ENCODE data around the gene AGBL1. TPM values are rescaled to one million over a fixed set of nuclear protein-coding genes. Genes with fewer than 3 reads are reported as not detected.

Gene AGBL1
- total RNA-seq, 1 donor from 2014 or later: not detected

GRCh38 chr15:86677278-86677677 lies 597.6 kb downstream of the AGBL1 start:
- DNase-seq (ENCODE audit: extremely low spot score, unreplicated experiment): no peak
- no peaks in the 10 kb centered on the region for H3K27me3 Mint-ChIP-seq (ENCODE audit: unreplicated experiment)
- no peaks in the 10 kb centered on the region for H3K36me3 Mint-ChIP-seq (ENCODE audit: unreplicated experiment)
- no peak overlapping the region for H3K4me3 Mint-ChIP-seq (ENCODE audit: unreplicated experiment)
- H3K4me1 Mint-ChIP-seq (ENCODE audit: unreplicated experiment): no peaks in the 10 kb centered on the region
- H3K27ac Mint-ChIP-seq (ENCODE audit: unreplicated experiment): no peak overlapping the region
- no peak for TF ChIP-seq CTCF (IDR thresholded peaks at IDR 0.05)
- peaks cover 4% of the 10 kb centered on the region for H3K9me3 Mint-ChIP-seq (ENCODE audit: unreplicated experiment)

- H3K9me3 Mint-ChIP-seq (ENCODE audit: unreplicated experiment): peaks cover 4% of the 10 kb centered on the region
Measured at GRCh38 chr15:86685263-86685662, 605.6 kb downstream of the AGBL1 start.

GRCh38 chr15:86689006-86689405 lies 609.3 kb downstream of the AGBL1 start:
- Mint-ChIP-seq H3K4me3 (ENCODE audit: unreplicated experiment) (no peak overlapping the region), H3K9me3 (ENCODE audit: unreplicated experiment) (peaks cover 15% of the 10 kb centered on the region), H3K27ac (ENCODE audit: unreplicated experiment) (no peak overlapping the region), H3K27me3 (ENCODE audit: unreplicated experiment) (no peaks in the 10 kb centered on the region), H3K4me1 (ENCODE audit: unreplicated experiment) (no peaks in the 10 kb centered on the region), H3K36me3 (ENCODE audit: unreplicated experiment) (no peaks in the 10 kb centered on the region)
- DNase-seq (ENCODE audit: extremely low spot score, unreplicated experiment): no peak
- TF ChIP-seq CTCF (IDR thresholded peaks at IDR 0.05): no peak

More at GRCh38 chr15:86685263-86685662, 605.6 kb downstream of the AGBL1 start:
- no peak for DNase-seq (ENCODE audit: extremely low spot score, unreplicated experiment)
- Mint-ChIP-seq H3K4me3 (ENCODE audit: unreplicated experiment) (no peak overlapping the region), H3K27me3 (ENCODE audit: unreplicated experiment) (no peaks in the 10 kb centered on the region), H3K27ac (ENCODE audit: unreplicated experiment) (no peak overlapping the region), H3K4me1 (ENCODE audit: unreplicated experiment) (no peaks in the 10 kb centered on the region), H3K36me3 (ENCODE audit: unreplicated experiment) (no peaks in the 10 kb centered on the region)
- no peak for TF ChIP-seq CTCF (IDR thresholded peaks at IDR 0.05)

- Mint-ChIP-seq H3K4me1 (ENCODE audit: unreplicated experiment) (no peaks in the 10 kb centered on the region), H3K4me3 (ENCODE audit: unreplicated experiment) (no peak overlapping the region), H3K27me3 (ENCODE audit: unreplicated experiment) (no peaks in the 10 kb centered on the region), H3K27ac (ENCODE audit: unreplicated experiment) (no peak overlapping the region), H3K9me3 (ENCODE audit: unreplicated experiment) (peaks cover 15% of the 10 kb centered on the region), H3K36me3 (ENCODE audit: unreplicated experiment) (no peaks in the 10 kb centered on the region)
- no peak for TF ChIP-seq CTCF (IDR thresholded peaks at IDR 0.05)
- DNase-seq (ENCODE audit: extremely low spot score, unreplicated experiment): no peak
Measured at GRCh38 chr15:86690566-86690965, 610.9 kb downstream of the AGBL1 start.

GRCh38 chr15:86691091-86691663 lies 611.5 kb downstream of the AGBL1 start:
- Mint-ChIP-seq H3K36me3 (ENCODE audit: unreplicated experiment) (no peaks in the 10 kb centered on the region), H3K4me1 (ENCODE audit: unreplicated experiment) (no peaks in the 10 kb centered on the region), H3K27ac (ENCODE audit: unreplicated experiment) (no peak overlapping the region), H3K4me3 (ENCODE audit: unreplicated experiment) (no peak overlapping the region), H3K27me3 (ENCODE audit: unreplicated experiment) (no peaks in the 10 kb centered on the region), H3K9me3 (ENCODE audit: unreplicated experiment) (peaks cover 18% of the 10 kb centered on the region)
- no peak for DNase-seq (ENCODE audit: extremely low spot score, unreplicated experiment)
- TF ChIP-seq CTCF (IDR thresholded peaks at IDR 0.05): no peak

Data from osteocyte (in vitro differentiated cells).